Activated T-helper 17 cell treated with anti-CD3 and anti-CD28 coated beads, Interleukin-2, amount 50 U/mL, for 72 hours (primary cell): Measurements from ENCODE around the gene XPR1. TPM values are rescaled to one million over a fixed set of nuclear protein-coding genes. Genes with fewer than 3 reads are reported as not detected.

Experiments
- ATAC-seq: fragments of 150-1000 bp; cut with Tn5 transposase; replicated peaks from 2 replicates; pipeline ENCODE4 v1.10.0; 2021; ENCODE audit warnings: mild to moderate bottlenecking, moderate library complexity
- H3K27ac Mint-ChIP-seq: one replicate; pipeline ENCODE4 v1.8.0; 2022; ENCODE audit warnings: mixed read lengths
- H3K27me3 Mint-ChIP-seq: one replicate; pipeline ENCODE4 v1.8.0; 2022; ENCODE audit warnings: mixed read lengths
- H3K36me3 Mint-ChIP-seq: one replicate; pipeline ENCODE4 v1.8.0; 2022; ENCODE audit warnings: low read depth, mild to moderate bottlenecking, mixed read lengths
- H3K4me1 Mint-ChIP-seq: one replicate; pipeline ENCODE4 v1.8.0; 2022; ENCODE audit warnings: mixed read lengths
- H3K4me3 Mint-ChIP-seq: one replicate; pipeline ENCODE4 v1.8.0; 2022; ENCODE audit warnings: mild to moderate bottlenecking, mixed read lengths
- H3K9me3 Mint-ChIP-seq: one replicate; pipeline ENCODE4 v1.8.0; 2022; ENCODE audit warnings: mixed read lengths
- total RNA-seq, 2 donors: library from RNA; stranded (reverse); gene quantifications; one replicate each; pipeline ENCODE4 v1.2.3, GENCODE V29; 2022

XPR1 gene
- total RNA-seq, 2 donors from 2014 or later, result 16.4 to 25.4 TPM

DNA sequence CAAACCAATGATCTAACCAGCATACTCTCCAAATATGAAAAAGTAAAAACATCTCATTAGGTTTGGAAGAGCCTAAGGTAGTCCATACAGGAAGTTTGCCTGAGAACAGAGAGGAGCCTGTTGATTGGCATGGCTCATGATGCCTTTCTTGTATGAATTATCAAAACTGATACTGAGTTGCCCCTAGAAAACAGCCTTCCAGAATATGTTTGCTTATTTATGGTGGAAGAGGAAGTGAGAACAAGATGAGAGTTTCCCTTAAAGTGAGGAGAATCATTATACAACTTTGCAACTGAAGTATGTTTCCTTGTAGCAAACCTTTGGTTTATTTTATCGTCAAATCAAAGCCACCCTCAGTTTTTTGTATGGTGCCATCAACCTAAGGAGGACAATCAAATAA lies 257.0 kb downstream of the XPR1 start:
- Mint-ChIP-seq H3K27ac (no peak overlapping the region), H3K9me3 (no peaks in the 10 kb centered on the region), H3K27me3 (no peaks in the 10 kb centered on the region), H3K36me3 (peaks cover 17% of the 10 kb centered on the region), H3K4me3 (no peak overlapping the region), H3K4me1 (no peaks in the 10 kb centered on the region)
- no peak for ATAC-seq

DNA sequence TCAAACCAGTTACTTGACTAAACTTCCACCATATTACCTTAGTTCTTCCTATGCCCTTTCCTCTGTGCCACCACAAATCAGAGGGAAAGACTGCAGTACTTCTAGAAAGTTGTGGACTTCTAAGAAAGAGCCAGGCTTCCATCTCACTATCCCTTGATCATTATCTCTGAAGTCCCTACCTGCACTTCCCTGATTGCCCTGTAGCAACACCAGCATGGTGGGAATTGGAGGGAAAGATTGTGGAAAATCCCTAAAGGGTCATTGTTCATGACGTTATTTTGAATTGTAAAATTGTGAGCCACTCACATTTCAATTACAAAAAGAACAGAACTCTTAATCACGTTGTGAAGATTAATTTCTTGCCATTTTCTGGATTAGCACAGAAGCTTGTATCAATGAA lies 257.5 kb downstream of the XPR1 start:
- peaks cover 13% of the 10 kb centered on the region for H3K36me3 Mint-ChIP-seq
- no peaks in the 10 kb centered on the region for H3K9me3 Mint-ChIP-seq
- no peaks in the 10 kb centered on the region for H3K4me1 Mint-ChIP-seq
- H3K27me3 Mint-ChIP-seq, result no peaks in the 10 kb centered on the region
- H3K27ac Mint-ChIP-seq, result no peak overlapping the region
- no peak overlapping the region for H3K4me3 Mint-ChIP-seq
- no peak for ATAC-seq

DNA sequence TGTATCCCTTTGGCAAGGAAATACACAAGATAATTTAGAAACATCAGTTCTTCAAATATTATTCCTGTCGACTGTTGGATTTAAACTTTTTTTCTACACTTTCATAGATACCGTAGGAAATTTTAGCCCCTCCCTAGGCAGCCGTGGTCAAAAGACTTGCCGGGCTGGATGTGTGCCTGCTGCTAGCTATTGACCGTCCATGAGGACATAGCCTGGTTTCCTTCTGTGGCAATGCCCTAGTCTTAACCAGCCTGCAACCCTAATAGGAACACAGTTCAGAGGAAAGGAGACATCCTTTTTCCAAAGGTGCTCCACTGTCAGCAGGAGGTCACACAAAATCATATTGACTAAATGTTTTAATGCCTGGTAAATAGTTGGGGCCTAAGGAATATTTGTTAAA lies 260.4 kb downstream of the XPR1 start:
- H3K4me1 Mint-ChIP-seq, result no peaks in the 10 kb centered on the region
- ATAC-seq, result no peak
- peaks cover 4% of the 10 kb centered on the region for H3K9me3 Mint-ChIP-seq
- H3K4me3 Mint-ChIP-seq, result no peak overlapping the region
- peaks cover 6% of the 10 kb centered on the region for H3K36me3 Mint-ChIP-seq
- H3K27me3 Mint-ChIP-seq, result no peaks in the 10 kb centered on the region
- H3K27ac Mint-ChIP-seq, result no peak overlapping the region

DNA sequence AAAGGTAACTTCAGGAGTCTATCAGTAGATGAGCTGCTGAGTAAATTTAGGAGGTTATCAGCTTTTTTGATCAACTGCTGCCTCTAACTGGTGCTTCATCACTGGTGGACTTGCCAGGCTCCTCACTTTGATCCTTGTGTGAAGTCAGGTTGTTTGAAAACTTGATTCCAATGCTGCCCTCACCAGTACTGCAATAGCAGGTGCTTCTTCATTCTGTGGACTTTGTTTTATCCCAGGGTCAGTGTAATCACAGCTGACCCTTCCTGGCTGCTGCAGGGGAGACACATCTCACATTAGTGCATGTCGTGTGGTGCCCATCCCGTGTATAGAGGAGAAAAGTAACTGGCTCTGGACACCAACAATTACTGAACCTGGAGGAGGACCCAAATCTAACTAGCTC lies 260.9 kb downstream of the XPR1 start:
- no peak for ATAC-seq
- Mint-ChIP-seq H3K27ac (no peak overlapping the region), H3K4me3 (no peak overlapping the region), H3K4me1 (no peaks in the 10 kb centered on the region), H3K36me3 (peaks cover 3% of the 10 kb centered on the region), H3K27me3 (no peaks in the 10 kb centered on the region), H3K9me3 (peaks cover 4% of the 10 kb centered on the region)

DNA sequence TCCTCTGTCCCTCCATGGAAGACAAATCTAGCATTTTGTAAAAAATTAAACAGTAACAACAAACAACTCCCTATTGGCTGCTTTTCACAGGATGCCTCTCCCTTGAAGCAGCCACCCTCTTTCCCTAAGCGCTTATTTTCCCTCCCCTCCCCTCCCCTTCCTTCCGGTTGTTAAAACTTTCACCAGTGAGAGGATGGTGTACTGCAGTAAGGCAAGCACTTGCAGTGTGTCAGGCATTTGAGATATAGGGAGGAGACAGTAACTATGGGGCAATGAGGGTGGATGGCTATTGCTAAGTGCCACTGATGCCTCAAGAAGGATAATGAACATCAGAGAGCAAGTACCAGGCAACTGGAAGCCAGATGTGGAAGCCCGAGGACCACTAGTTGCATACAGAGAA lies 261.8 kb downstream of the XPR1 start:
- no peak for ATAC-seq
- H3K4me3 Mint-ChIP-seq, result no peak overlapping the region
- H3K4me1 Mint-ChIP-seq, result no peaks in the 10 kb centered on the region
- H3K9me3 Mint-ChIP-seq, result peaks cover 4% of the 10 kb centered on the region
- no peak overlapping the region for H3K27ac Mint-ChIP-seq
- no peaks in the 10 kb centered on the region for H3K36me3 Mint-ChIP-seq
- no peaks in the 10 kb centered on the region for H3K27me3 Mint-ChIP-seq

DNA sequence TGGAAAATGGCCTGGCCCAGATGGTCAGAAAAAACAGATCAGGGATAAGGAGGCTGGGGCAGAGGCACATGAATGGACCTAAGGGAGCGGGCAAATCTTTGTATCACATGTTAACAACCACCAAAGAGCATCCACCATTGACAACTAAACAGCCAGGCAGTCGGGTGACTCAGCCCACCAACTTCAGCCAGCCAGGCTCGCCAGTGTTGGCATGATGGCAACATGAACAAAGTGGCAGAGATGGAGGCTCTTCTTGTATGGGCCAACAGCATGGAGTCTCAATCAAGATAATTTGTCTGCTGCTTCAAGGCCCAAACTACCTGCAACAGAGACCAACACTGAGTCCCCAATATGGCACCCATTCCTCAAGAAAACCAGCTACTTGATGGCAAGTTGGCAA lies 264.3 kb downstream of the XPR1 start:
- no peak overlapping the region for H3K4me3 Mint-ChIP-seq
- no peaks in the 10 kb centered on the region for H3K4me1 Mint-ChIP-seq
- H3K36me3 Mint-ChIP-seq, result no peaks in the 10 kb centered on the region

DNA sequence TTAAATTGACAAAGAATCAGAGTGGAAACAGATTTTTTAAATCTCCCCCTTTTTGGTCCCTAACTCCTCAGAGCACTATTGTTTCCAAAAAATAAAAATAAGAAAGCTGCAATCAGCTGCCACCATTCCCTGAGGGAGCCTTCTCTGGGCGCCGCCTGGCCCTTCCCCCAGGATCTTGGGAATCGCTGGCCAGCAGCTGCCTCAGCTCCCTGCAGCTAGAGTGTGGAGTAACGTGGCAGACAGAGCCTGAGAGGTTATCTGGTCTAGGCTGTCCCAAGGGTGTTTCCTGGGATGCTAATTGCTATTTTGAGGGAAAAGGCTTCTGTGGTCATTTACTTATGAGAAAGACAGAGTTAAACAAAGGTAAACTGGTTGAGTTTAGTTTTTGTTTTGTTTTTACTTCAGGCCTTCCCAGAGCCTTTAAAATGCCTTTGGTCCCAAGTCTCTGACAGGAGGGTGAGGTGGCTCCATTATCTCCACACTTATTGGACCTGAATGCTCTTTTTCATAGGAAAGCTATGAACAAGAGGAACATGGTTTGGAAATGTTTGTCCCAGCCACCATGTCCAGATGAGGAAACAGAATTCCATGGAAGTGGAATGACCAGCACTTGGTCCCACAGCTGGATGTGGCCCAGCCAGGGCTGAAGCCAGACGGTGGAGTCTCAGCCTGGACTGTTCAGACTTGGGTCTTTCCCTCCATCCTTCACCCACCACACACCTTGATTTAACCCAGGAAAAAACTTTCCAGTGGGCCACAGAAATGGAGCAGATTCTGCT lies 266.8 kb downstream of the XPR1 start:
- Mint-ChIP-seq H3K4me3 (no peak overlapping the region), H3K9me3 (peaks cover 4% of the 10 kb centered on the region), H3K27ac (no peak overlapping the region), H3K27me3 (peaks cover 6% of the 10 kb centered on the region), H3K36me3 (no peaks in the 10 kb centered on the region), H3K4me1 (no peaks in the 10 kb centered on the region)
- no peak for ATAC-seq

More for the DNA sequence above, 264.3 kb downstream of the XPR1 start:
- no peak for ATAC-seq
- Mint-ChIP-seq H3K9me3 (peaks cover 4% of the 10 kb centered on the region), H3K27ac (no peak overlapping the region), H3K27me3 (no peaks in the 10 kb centered on the region)

DNA sequence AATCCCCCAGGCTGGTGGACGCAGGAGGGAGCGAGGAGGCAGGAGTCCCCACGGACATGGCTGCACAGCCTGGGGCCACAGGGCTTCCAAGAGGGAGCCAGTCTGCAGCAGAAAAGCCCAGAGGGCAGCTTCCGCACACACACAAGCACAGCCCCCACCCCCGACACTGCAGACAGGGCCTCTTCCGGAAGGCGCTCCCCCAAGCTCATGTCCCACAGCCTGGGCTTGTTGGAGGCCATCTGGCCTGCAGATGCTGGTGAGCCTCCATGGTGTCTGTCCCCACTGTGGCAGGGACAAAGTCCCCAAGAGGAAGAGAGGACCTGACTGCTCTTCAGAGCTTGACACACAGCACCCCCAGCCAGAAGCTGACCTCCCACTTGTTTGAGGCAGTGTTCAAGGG lies 267.4 kb downstream of the XPR1 start:
- no peak overlapping the region for H3K27ac Mint-ChIP-seq
- peaks cover 6% of the 10 kb centered on the region for H3K27me3 Mint-ChIP-seq
- no peaks in the 10 kb centered on the region for H3K4me1 Mint-ChIP-seq
- no peaks in the 10 kb centered on the region for H3K36me3 Mint-ChIP-seq
- no peak overlapping the region for H3K4me3 Mint-ChIP-seq
- H3K9me3 Mint-ChIP-seq, result peaks cover 4% of the 10 kb centered on the region
- ATAC-seq, result no peak

DNA sequence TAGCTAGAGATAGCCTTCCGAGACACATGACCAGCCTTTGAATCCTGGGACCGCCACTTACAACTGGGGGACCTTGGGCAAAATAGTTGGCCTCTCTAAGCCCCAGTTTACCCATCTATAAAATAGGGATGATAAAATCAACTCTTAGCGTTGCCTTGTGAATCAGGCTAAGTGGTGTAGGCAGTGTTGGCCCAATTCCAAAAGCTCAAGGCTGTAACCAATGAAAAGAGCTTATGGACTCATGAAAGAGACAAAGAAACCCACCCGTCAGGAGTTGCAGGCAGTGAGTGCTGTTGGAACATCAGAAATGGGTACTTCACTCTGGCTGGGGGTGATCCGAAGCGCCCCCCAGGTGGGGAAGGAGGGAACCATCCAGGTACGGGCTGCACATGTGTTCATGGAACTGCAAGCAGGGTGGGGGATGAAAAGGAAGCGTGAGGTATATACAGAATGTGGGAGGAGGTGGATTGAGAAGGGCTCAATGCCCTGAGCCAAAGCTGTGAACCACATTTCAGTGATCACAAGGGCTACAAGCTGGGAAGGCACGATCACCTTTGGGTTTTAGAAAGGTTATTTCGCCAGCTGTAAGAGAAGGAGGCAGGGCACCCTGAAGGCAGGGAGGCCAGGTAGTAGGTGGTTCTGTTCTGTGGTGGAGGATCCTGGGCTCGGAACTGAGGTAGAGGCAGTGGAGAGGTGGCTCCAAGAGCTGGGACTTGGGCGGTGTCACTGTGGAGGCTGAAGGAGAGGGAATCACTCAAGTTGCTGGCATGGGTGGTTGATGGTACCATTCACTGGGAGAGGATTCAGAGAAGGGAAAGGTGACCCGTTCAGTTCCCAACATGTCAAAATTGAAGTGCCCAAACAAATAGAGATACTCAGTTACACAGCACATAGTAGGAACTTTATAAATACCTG lies 269.5 kb downstream of the XPR1 start:
- H3K4me1 Mint-ChIP-seq, result no peaks in the 10 kb centered on the region
- no peak overlapping the region for H3K4me3 Mint-ChIP-seq
- H3K36me3 Mint-ChIP-seq, result no peaks in the 10 kb centered on the region
- H3K27ac Mint-ChIP-seq, result no peak overlapping the region
- H3K27me3 Mint-ChIP-seq, result peaks cover 6% of the 10 kb centered on the region
- H3K9me3 Mint-ChIP-seq, result peaks cover 3% of the 10 kb centered on the region
- ATAC-seq, result no peak

DNA sequence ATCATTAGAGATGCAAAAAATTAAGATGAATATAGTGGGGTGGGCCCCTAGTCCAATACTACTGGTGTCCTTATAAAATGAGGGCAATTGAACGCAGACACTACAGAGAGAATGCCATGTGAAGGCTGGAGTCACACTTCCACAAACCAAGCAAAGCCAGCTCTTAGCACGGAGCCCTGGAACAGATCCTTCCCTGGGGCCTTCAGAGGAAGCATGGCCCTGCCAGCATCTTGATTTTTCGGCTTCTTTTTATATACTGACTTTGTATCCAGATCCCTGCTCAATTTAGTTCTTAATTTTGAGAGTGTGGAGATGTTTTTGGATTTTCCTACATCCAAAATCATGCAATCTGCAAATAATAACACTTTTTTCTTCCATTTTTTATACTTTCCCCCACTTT lies 270.7 kb downstream of the XPR1 start:
- Mint-ChIP-seq H3K9me3 (peaks cover 3% of the 10 kb centered on the region), H3K36me3 (no peaks in the 10 kb centered on the region), H3K27me3 (peaks cover 10% of the 10 kb centered on the region), H3K4me1 (no peaks in the 10 kb centered on the region), H3K27ac (no peak overlapping the region), H3K4me3 (no peak overlapping the region)
- ATAC-seq, result no peak

DNA sequence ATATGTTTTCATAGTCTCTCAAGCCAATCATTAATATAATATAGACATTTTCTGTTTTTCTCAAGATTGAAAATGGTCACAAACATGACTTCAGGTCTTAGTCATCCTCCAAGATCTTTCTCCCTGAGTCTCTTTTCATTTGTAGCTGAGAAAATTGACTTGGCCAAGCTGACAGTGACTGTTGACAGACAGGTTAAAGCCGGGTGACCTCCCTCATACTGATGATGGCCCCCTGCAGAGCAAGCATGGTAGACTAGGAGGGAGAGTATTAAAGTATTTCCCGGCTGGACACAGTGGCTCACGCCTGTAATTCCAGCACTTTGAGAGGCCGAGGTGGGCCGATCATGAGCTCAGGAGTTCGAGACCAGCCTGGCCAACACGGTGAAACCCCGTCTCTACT lies 274.1 kb downstream of the XPR1 start:
- Mint-ChIP-seq H3K4me1 (no peaks in the 10 kb centered on the region), H3K27me3 (peaks cover 22% of the 10 kb centered on the region), H3K27ac (no peak overlapping the region), H3K9me3 (peaks cover 3% of the 10 kb centered on the region), H3K4me3 (no peak overlapping the region), H3K36me3 (no peaks in the 10 kb centered on the region)
- ATAC-seq, result no peak

DNA sequence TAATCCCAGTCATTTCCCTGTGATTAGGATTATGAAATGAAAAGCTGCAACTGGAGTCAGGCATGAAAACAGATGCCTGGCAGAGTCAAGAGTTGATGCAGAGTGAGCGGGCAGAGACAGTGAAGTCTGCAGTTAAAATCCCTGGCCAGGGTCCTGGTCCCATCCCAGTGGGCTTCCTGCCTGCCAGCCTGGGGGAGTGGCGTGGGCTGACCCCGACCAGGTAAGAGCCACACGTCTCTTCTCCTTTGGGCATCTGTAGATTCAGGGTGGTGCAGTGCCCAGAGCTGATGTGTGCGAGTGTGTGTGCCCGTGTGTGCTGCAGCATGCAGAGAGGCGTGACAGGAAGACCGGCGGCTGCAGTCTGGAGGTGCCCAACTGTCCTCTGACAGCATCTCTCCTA lies 274.7 kb downstream of the XPR1 start:
- Mint-ChIP-seq H3K36me3 (no peaks in the 10 kb centered on the region), H3K9me3 (peaks cover 3% of the 10 kb centered on the region), H3K4me1 (no peaks in the 10 kb centered on the region), H3K4me3 (no peak overlapping the region), H3K27me3 (peaks cover 22% of the 10 kb centered on the region), H3K27ac (no peak overlapping the region)
- ATAC-seq, result no peak

DNA sequence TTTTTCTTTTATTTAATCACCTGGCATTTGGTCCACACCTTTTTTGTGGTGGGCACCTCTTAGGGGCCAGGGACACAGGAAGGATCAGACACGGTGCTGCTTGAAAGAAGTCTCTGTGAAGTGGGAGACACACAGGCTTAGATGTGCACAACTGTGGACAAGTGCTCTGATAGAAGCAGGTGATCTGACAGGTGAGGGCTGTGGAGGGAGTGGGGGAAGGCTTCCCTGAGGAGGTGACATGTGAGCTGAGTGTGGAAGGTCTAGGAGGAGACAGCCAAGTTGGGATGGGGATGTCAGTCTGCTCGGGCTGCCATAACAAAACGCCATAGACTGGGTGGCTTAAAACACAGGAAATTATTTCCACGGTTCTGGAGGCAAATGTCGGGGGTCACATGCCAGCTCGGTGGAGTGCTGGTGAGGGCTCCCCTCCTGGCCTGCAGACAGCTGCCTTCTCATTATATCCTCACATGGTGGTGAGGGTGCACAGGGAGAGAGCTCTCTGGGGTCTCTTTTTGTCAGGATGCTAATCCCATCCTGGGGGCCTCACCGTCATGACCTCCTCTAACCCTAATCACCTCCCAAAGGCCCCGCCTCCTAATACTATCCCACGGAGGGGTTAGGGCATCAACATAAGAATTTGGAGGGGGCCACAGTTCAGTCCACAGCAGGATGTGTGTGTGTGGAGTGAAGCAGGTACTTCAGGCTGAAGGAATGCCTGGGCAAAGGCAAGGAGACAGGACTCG lies 275.7 kb downstream of the XPR1 start:
- H3K4me3 Mint-ChIP-seq, result no peak overlapping the region
- no peaks in the 10 kb centered on the region for H3K36me3 Mint-ChIP-seq

DNA sequence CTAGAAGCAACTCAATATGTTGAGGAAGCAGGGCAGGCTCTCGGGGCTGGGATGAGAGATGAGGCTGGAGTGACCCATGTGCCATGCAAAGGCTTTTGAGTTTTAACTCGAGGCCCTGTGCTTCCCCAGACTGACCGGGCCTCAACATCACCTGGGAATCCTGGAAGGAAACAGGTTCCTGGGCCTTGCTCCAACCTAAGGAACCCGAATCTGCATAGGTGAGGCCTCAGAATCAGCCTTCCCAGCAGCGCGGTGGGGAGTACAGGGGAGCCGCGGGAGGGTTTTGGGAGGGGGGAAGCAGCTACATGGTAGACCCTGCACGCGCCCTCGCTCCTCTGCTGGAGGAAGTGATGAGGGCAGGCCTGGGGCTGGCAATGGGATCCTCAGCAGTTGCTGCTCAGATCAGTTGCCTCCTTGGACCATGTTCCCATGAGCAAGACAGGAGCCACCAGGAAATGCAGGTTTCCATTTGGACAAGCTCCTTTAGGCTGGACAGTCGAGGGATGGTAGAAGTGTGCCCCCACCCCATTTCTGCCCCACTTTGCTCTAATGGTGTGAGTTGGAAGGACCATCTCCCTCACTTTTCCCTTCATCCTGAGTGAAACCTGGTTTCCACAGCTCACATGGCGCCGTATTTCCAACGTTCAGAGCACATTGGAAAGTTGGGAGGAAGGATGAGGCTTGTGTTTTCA lies 276.4 kb downstream of the XPR1 start:
- Mint-ChIP-seq H3K36me3 (no peaks in the 10 kb centered on the region), H3K27me3 (peaks cover 24% of the 10 kb centered on the region), H3K27ac (no peak overlapping the region), H3K9me3 (peaks cover 3% of the 10 kb centered on the region), H3K4me3 (no peak overlapping the region), H3K4me1 (no peaks in the 10 kb centered on the region)
- no peak for ATAC-seq

More for the DNA sequence above, 275.7 kb downstream of the XPR1 start:
- ATAC-seq, result no peak
- peaks cover 24% of the 10 kb centered on the region for H3K27me3 Mint-ChIP-seq
- H3K4me1 Mint-ChIP-seq, result no peaks in the 10 kb centered on the region
- H3K9me3 Mint-ChIP-seq, result peaks cover 3% of the 10 kb centered on the region
- no peak overlapping the region for H3K27ac Mint-ChIP-seq
